Activated CD4-positive, CD25-positive, alpha-beta regulatory T cell treated with anti-CD3 and anti-CD28 coated beads, Interleukin-2, amount 50 U/mL, for 72 hours (primary cell): Measurements from ENCODE around the gene MAP3K3.

Source experiments
- DNase-seq: peaks from one replicate; pipeline ENCODE4 v3.0.0; 2021

MAP3K3 gene

DNA sequence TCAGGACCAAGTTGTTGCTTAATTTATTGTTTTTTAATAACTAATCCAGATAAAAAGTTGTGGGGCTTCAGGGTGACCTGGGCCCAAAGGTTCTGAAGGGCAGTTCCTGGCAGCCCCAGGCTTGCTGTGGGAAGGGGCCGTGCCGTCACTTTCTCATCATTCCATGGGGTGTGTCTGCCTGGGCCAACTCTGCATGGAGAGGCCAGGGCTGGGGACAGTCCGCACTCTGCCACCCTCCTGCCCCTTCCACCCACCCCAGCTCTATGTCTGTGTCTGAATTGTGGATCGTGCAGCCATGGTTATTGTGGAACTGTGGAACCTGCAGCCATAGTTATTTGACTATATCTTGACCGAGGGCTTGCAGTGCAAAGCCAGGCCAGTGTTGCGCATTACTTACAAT is 73.7 kb downstream of the MAP3K3 start:
- no peak for DNase-seq

DNA sequence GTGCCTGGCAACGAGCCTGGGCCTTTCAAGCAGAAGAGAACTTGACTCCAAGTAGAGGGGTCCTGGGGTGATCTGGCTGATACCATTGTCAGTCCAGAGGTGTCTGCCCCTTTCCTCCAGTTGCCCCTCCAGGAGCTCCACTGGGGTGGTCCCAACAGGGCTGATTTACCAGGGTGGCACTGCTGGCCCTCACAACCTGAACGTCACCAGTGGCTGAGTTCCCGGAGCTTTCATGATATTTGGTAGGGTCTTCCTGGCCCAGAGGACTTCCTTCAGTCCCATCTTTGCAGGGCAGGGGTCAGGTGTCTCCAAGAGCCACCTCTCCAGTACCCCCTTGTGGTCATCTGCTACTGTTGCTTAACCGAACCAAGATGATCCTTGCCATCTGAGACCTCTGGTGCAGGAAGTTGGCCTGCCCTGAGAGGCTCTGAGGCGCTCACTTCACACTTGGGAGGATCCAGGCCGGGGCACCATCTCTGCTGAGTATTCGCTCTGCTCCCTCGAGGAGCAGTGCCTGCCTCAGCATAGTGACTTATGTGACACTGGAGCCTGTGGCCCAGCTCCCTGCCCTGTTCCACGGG is 74.3 kb downstream of the MAP3K3 start:
- DNase-seq: no peak

DNA sequence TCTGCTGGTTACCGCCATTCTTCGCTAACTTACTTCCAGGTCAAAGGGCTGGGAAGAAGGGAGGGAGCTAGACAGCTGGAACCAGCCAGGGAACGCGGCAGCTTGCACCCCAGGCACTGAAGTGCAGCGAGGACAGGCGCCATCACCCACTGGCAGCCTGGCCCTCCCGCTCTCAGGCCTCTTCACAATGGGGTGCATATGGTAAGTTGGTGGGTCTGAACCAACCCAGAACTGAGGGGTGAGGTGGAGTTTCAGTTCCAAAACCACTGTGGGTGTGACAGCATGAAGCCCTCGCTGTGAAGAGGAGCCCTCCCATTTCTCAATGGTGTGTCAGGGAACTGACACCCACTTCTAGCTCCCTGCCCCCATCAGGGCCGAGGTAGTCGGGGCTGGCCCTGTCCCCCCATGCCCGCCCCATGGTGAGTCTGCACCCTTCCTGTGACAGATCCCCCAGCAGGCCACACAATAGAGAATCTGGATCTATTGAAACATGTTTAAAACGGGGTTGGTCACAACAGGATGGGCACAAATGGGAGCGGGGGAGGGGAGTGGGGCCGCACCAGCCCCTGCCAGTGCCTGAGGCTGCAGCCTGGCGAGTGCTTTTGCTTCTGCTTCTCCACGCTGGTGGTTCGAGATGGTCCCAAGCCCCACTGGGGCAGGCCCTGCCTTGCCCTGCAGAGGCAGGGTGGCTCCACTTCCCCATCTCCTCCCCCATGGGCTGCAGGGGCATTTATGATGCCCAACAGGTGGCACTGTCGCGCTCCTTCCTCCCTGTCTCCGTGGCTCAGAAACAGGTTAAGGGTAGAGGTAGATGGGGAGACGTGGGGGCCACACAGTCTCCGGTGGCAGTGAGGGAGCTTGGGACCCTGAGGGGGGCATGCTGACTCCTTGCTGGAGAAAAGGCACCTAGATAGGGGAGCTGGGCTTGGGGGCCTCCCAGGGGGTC is 75.4 kb downstream of the MAP3K3 start:
- DNase-seq: peak; percentile 71

DNA sequence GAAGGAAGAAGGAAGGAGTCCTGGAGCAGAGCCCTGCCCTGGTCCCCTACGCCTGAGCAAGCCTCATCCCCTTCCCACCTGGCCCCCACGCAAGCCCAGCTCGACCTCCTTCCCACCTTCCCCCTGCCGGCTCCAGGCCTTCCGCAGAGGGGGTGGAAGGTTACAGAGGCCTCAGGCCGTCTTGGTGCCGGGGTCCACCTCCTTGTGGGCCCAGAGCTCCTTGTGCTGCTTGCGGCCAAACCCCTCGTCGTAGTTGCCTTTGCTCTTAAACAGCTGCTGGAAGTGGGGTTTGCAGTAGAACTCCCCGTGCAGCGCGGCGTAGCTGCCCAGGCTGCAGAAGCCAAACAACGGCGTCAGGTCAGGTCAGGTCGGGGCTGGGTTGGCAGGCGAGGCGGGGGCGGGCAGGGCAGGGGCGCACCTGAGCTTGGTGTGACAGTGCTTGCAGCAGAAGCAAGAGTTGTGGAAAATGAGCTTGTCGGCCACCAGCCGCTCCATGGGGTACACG is 76.2 kb downstream of the MAP3K3 start:
- DNase-seq: no peak

DNA sequence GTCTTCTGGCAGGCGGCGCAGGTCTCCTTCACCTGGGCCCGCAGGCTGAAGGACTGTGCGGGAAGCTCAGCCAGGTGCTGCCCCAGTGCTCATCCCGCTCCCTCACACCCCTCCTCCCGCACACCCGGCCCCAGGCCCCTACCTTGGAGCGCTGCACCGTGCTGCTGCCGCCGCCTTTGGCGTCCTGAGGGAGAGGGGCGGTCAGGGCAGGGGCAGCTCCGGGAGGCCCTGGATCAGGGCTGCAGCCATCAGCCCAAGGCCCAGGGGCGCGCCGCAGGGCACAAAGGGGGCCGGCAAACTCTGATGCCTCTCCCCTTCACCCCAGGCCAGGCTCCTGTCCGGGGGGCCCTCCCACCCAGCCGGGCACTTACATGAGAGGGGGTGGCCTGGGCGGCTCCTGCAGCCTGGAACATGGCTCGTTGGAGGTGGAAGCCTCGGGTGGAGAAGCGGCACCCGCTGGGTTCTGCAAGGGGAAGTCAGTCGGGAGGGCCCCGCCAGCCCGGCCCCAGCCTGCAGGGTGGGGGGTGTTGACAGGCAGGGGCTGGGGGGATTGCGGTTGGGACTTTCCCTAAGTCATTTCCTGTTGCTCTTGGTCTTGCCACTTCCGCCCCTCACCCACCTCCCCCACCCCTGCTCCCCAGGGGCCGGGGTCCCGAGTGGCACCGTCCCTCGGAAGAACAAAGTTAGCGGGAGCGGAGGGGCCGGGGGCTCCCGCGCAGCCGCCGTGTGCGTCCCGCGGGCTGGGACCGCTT is 76.8 kb downstream of the MAP3K3 start:
- DNase-seq: peak; percentile 79

DNA sequence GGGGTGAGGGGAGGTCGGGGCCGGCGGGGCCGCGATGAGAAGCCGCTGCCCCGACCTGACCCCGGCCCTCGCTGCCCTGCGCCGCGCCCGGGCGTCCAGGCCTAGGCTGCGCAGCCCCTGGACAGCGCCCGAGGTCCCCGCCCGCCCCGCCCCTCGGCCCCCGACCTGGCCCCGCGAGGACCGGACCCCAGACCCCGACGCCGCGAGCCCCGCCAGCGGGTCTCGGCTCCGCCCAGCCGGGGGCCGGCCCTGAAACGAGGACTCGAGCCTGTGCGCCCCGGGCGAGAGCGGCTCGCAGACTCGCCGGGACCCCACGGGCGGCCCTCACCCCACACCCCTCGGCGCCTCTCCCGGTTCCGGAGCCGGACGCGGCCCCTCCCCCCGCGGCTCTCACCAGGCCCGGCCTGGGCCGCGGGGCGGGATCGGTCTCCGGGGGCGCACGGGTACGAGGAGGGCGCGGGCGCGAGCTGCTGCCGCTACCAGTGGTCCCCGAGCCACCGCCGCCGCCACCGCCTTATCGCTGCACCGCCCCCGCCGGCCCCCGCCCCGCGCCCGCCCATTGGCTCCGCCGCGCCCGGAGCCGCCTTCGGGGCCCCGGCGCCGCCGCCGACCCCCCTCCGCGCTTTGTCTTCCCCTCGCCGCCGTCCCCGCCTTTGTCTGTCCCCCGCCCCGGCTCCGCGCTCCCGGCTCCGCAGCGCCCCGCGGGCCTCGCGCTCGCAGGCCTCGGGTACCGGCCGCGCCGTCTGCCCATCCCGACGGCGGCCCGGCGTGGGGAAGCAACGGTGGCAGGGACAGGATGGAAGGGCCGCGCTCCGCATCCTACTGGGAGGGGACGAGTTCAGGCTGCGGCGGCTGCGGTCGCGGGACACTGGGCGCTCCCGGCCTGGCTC is 77.7 kb downstream of the MAP3K3 start, which contains the start of gene LIMD2:
Gene LIMD2, minus strand, starts transcription at position 488 of the 890 bp plus-strand sequence. CDS start 827 bp downstream, outside the sequence.
- DNase-seq: peak; percentile 75

DNA sequence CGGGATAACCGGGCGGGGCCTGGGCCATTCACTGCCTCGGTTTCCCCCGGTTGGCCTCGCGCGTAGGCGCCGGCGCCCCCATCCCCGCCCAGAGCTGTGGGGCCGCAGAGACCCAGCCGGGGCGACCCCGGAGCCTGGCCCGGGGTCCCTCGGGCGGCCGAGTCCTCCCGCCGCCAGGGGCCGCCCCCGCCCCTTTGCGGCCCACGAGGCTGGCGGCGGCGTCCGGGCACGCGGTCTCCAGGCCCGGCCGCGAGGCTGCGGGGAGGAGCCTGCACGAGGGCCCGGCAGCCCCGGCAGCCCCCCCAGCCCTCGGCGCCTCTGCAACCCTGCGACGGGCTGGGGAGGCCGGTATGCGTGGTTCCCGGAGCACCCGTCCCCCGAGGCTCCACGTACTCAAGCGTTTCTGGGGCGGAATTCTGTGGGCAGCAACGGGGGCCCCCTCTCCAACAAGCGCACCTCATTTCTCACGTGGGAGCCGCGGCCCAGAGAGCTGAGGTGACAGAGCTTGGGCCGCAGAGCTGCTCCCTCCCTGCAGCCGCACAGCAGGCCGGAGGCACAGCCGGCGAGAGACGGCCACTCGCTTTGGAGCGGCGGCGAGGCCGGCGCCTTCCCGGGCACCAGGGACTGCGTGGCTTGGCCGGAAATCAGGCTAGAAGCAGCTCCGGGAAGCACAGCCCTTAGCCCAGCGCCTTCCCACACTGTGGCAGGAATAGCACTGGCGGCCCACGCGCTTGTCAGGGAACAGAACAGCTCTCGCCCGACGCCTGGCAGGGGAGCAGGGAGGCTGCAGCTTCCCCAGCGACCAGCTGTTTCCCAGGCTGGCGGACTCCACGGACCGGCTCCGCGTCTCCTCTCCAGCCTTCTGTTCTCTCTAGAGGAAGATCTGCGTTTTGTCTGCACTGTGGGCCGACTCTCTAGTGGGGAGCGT is 78.6 kb downstream of the MAP3K3 start:
- DNase-seq: peak; percentile 61

DNA sequence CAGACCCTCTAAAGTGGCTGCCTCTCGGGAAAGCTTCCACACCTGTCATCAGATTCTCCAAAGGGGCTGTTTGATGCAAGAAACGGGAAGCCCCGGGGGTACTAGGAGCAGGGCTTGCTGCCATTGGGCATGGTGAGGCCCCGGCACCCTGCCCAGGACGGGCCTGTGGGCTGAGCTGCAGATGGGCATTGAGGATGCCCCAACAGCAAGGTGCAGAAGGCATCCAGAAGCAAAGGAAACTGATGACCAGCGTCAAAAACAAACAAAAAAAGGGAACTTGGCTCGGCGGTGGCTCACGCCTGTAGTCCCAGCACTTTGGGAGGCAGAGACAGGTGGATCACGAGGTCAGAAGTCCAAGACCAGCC is 79.2 kb downstream of the MAP3K3 start:
- DNase-seq: no peak

DNA sequence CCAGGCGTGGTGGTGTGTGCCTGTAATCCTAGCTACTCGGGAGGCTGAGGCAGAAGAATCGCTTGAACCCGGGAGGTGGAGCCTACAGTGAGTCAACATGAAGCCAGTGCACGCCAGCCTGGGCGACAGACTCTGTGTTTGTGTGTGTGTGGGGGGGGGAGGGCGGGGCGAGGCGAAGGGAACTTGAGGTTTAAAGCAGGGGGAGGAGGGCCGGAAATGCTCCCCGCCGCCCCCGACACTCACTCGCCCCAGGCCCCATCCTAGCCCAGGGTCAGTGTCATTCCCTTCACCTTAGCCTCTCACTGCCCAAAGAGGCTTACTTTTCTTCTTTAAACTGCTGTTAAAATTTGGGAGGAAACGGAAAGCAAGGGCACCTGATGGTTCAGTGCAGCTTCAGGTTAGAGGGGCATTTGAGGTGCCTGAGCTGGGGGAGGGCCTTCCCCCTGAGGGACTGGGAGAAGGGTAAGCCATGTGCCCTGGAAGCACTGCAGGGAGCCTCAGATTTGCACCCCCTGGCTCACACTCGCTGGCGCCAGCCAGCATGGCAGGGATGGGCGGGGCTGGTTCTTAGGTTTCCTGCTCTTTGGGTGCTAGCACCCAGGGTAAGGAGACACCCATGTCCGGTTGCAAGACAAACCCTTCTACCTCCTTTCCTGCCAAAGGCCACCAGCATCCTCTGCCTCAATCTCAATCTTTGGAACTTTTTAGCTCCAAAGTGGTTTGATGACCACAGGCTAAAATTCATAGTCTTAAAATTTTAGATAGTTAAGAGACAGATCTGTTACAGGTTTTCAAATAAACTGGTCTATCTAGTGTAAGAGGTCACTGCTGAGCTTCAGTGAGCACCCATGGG is 79.9 kb downstream of the MAP3K3 start:
- DNase-seq: peak; percentile 70

DNA sequence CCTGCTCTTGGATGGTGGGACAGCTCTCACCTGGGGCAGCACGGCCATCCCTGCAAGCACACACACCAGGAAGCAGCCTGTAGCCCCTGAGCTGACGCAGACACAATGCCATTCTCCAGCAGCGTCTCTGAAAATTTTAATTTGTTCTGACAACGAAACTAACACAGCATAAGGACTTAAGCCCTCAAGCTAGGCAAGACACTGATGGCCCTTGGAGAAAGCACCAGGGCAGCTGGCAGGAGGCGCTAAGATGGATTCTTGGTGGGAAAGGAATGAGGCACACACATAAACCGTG is 80.5 kb downstream of the MAP3K3 start:
- no peak for DNase-seq

DNA sequence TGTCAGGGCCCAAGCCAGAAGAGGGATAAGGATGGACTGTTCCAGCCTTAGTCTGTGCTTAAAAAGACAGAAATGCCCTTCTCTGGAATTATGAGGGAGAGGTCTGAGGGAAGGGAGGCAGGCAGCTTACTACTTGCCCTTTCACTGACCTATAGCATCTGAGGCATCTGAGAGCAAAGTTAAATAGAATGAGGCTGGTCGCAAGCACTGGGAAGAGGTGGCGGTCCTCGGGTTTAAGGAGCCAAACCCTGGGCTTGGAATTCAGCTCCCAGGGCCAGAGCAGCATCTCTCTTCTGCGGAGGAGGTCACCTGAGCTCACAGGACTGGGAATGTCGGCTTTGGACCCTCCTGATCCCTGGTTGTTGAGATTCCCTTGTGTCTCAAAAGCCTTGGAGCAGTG is 80.8 kb downstream of the MAP3K3 start:
- no peak for DNase-seq

DNA sequence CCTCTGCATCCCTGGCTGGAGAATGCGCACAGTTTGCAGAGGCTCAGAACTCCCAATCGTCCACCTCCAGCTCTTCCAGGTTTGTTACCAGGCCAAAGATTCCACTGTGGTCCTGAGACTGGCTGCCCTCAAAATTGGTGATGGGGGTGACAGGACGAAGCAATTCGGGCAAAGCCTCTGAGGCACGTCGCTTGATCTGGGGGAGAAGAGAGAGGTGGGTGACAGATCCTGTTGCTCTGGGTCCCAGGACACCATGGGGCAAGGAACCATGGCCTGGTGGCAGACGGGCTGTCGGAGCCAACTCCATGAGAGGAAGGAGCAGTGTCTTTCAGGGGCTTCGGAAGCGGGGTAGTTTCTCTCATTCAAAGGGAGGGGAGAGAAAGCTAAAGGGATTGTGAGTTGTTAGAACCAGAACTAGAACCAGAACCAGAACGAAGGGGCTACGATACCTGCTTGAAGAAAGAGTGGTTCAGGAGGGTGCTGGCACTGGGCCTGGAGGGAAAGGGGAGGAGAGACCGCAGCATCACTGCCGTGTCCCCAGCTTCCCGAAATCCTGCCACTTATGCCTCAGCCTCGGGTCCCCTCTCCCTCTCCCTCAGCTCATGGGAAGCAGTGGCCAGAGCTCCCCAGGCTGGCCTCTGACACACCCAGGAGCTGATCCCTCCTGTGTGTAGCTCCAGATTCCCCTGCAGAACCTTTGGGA is 81.5 kb downstream of the MAP3K3 start:
- no peak for DNase-seq

DNA sequence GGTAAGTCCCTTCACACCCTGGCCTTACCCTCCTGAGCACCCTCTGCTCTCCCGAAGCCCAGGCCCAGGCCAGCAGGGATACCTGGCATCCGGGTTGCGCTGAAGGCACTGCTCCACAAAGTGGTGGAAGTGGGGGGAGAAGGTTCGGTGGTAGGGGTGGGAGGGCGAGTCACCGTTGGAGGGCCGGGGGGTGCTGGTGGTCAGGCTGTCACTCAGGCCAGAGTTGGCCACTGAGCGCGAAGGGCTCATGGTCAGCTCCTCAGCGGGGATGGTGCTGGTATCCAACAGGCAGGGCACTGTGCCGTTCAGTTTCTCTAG is 82.0 kb downstream of the MAP3K3 start:
- no peak for DNase-seq

DNA sequence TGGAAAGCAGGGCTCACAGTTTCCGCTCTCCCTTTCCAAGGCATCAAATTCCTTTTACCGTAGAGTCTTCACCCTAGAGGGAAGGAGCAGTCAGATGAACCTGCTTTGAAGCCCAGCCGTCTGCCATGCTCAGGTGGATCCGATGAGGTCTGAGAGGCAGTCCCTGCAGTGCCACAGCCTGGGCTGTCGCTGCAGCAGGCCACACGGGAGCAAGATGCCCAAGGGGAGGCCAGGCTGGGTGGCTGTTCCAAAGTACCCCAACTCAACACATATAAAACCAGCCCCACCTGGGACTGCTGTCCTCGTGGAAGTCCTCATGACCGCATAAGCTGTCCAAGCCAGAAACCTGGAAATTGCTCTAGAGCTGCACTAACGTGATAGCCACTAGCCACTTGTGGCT is 82.6 kb downstream of the MAP3K3 start:
- no peak for DNase-seq

DNA sequence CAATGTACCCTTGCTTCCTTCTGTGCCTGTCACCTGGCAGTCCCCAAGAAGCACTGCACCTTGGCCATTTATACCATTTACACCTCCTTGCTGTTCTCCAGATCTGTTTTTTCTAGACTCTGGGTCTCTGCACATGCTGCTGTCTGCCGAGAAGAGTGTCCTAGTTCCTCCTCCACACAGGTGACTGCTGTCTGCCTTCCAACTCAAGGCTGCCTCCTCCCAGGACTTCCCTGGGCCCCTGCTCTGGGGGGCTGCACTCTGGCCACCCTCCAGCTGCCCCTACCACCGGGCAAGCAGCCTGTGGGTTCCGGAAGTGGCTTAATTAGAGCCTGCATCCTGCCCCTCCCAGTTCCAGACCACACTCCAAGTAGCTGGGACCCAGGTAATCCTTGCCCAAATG is 83.4 kb downstream of the MAP3K3 start:
- no peak for DNase-seq

DNA sequence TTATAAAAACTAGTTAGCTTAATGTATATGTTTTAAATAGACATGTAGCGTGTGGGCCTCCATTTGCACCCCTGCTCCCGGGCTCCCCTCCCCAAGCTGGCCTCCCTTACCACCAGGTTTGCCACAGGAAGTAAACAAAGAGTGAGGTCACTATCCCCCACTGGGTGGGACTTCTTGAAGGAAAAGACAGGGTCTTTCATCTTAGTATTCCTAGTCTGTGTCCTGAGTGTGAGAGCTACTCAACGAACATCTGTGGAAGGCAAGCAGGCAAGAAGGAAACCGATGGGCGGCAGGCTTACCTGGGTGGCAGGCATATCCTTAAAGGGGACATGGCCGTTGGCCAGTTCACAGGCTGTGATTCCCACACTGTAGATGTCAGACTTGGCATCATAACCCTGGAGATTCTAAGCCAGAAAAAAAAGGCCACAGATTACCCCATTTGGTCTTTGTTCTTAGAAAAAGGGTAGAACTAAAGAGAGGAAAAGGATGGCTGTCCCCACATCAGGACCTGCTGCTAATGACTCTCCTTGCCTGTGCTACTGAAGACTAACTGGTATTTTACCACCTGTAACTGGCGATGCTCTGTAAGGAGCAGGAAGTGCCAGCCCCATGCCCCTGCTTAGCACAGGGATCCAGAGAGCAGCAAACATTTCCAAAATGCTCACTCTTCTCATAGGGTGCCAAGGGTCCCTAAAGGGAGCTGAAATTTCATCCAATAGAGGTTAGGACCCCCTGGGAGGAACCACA is 84.3 kb downstream of the MAP3K3 start:
- no peak for DNase-seq

DNA sequence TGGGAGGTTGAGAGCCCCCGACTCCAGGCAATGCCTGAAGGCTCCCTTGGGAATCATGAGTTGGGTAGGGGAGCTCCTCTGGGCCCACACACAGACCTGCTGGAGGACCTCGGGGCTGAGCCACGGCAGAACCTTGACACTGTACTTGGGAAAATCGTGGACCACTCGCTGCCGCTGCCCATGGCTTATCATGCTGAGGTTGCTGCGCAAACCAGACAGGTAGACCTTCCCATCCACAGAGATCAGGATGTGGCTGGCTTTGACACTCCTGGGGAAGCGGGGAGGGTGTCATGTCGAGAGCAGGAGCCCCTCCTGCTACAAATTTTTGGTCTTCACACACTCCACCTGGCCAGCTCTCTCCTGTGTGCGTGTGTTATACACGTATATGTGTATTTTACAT is 84.9 kb downstream of the MAP3K3 start:
- DNase-seq: no peak

DNA sequence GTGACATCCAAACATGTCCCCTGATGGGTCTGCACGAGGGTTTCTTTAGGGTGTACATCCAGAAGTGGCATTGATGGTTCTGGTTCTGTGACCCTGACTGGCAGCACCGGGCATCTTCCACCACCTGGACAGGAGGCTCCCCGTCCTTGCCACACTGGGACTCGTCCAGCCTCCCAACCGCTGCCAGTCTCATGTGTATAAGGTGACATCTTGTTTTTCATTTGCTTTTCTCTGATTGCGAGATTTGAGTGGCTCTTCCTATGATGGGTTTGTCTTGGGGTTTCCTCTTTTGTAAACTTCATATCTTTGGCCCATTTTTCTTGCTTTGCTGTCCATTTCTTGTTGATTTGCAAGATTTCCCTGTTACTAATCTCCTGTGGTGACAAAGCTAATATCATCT is 86.9 kb downstream of the MAP3K3 start:
- no peak for DNase-seq

DNA sequence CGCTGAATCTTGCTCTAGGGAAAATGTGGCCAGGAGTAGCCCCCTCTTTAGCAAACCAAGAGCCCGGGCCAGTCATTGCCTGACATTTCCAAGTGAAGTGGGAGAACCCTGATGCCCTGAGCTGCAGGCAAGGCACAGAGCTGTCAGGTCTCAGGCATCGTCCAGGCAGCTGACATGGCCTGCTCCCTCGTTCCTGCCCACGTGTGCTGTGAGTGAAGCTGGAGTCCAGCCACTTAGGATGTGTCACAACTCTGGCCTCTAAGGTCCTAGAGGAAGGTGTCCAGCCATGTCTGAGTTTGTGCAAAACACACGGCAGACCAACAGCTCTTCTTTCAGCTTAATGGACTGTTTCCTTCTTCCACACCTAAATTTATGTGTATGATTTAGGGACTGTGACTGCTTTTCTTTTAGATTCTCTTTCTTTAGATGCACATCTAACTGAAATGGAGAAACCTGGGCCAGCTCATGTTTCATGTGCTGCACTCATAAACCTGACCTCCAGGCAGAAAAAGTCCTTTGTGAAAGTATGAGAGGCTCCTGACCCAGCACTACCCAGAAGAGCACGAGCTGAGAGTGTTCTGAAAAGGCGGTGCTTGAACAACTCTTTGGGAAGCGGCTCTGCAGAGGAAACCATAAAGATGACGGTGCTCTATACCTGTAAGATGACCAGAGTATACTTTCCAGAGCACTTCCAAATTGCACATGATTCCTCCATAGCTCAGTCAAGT is 92.5 kb downstream of the MAP3K3 start:
- DNase-seq: no peak
